Mesenchymal stem cell (in vitro differentiated cells and primary cell): ENCODE data around the gene FTO.

Source experiments
- DNase-seq: peaks from one replicate; pipeline ENCODE4 v3.0.0-alpha.2; 2013
- H2AFZ ChIP-seq: one replicate; pipeline ENCODE4 v1.6.1; 2013; ENCODE audit warnings: low read depth, mild to moderate bottlenecking, control low read depth, inconsistent platforms, low read length, moderate library complexity
- H2AK5ac ChIP-seq: 2 replicates; pipeline ENCODE4 v1.6.1; 2013; ENCODE audit warnings: low read length, moderate library complexity, mild to moderate bottlenecking, inconsistent platforms; ENCODE audit not compliant: severe bottlenecking
- H2BK120ac ChIP-seq: one replicate; pipeline ENCODE4 v1.6.1; 2013; ENCODE audit warnings: low read depth, mild to moderate bottlenecking, inconsistent platforms, low read length, moderate library complexity
- H2BK12ac ChIP-seq, 2 experiments: one replicate each; pipeline ENCODE4 v1.6.1; 2013; ENCODE audit warnings: inconsistent platforms in 2 of 2, low read length in 2 of 2, mild to moderate bottlenecking in 2 of 2, moderate library complexity in 2 of 2, control low read depth in 1 of 2
- H2BK15ac ChIP-seq: one replicate; pipeline ENCODE4 v1.6.1; 2013; ENCODE audit warnings: mild to moderate bottlenecking, low read depth, inconsistent platforms; ENCODE audit not compliant: poor library complexity, severe bottlenecking
- H2BK5ac ChIP-seq: 2 replicates; pipeline ENCODE4 v1.6.1; 2013; ENCODE audit warnings: low read depth, mild to moderate bottlenecking, low read length, control low read depth, inconsistent platforms; ENCODE audit not compliant: poor library complexity, severe bottlenecking
- H3K14ac ChIP-seq, 2 experiments: one replicate each; pipeline ENCODE4 v1.6.1; 2013; ENCODE audit warnings: inconsistent platforms in 2 of 2, low read length in 2 of 2, control low read depth in 1 of 2, mild to moderate bottlenecking in 1 of 2, moderate library complexity in 1 of 2
- H3K18ac ChIP-seq, 2 experiments: one replicate each; pipeline ENCODE4 v1.6.1; 2013; ENCODE audit warnings: inconsistent platforms in 2 of 2, low read length in 2 of 2, control low read depth in 1 of 2, low read depth in 1 of 2, mild to moderate bottlenecking in 1 of 2
- H3K23ac ChIP-seq, 2 experiments: one replicate each; pipeline ENCODE4 v1.6.1; 2013; ENCODE audit warnings: inconsistent platforms in 2 of 2, low read length in 2 of 2, mild to moderate bottlenecking in 2 of 2, moderate library complexity in 2 of 2, control low read depth in 1 of 2
- H3K27ac ChIP-seq: 2 replicates; pipeline ENCODE4 v1.5.1; 2013; ENCODE audit warnings: mild to moderate bottlenecking, moderate library complexity, low read length, control low read depth, inconsistent platforms; ENCODE audit not compliant: poor library complexity, severe bottlenecking
- H3K27me3 ChIP-seq, 2 experiments: 2 replicates each; pipeline versions ENCODE4 v1.6.1 to v1.7.0; 2013; ENCODE audit warnings: low read length in 2 of 2, mild to moderate bottlenecking in 2 of 2, moderate library complexity in 2 of 2, control low read depth in 1 of 2, inconsistent platforms in 1 of 2; ENCODE audit not compliant: control insufficient read depth in 1 of 2, insufficient read depth in 1 of 2
- H3K36me3 ChIP-seq, 2 experiments: 2 replicates each; pipeline versions ENCODE4 v1.6.1 to v1.7.0; 2013; ENCODE audit warnings: low read length in 2 of 2, control low read depth in 1 of 2, inconsistent platforms in 1 of 2, low read depth in 1 of 2, mild to moderate bottlenecking in 1 of 2; ENCODE audit not compliant: insufficient read depth in 2 of 2, control insufficient read depth in 1 of 2
- H3K4ac ChIP-seq, 2 experiments: one replicate each; pipeline ENCODE4 v1.6.1; 2013; ENCODE audit warnings: inconsistent platforms in 2 of 2, low read length in 2 of 2, mild to moderate bottlenecking in 2 of 2, moderate library complexity in 2 of 2, control low read depth in 1 of 2, low read depth in 1 of 2
- H3K4me1 ChIP-seq: 2 replicates; pipeline ENCODE4 v1.6.1; 2013; ENCODE audit warnings: low read depth, low read length, control low read depth; ENCODE audit not compliant: control insufficient read depth, insufficient read depth
- H3K4me2 ChIP-seq: 2 replicates; pipeline ENCODE4 v1.6.1; 2013; ENCODE audit warnings: low read length, mild to moderate bottlenecking, inconsistent platforms; ENCODE audit not compliant: poor library complexity, severe bottlenecking
- H3K4me3 ChIP-seq, 2 experiments: 2 replicates each; pipeline versions ENCODE4 v1.5.1 to v1.7.0; 2013; ENCODE audit warnings: low read length in 2 of 2, mild to moderate bottlenecking in 2 of 2, control low read depth in 1 of 2, low read depth in 1 of 2; ENCODE audit not compliant: insufficient read depth in 1 of 2
- H3K79me1 ChIP-seq: replicated peaks from 2 replicates; pipeline ENCODE4 v1.6.1; 2013; ENCODE audit warnings: mild to moderate bottlenecking, control low read depth, low read length, inconsistent platforms; ENCODE audit not compliant: poor library complexity, severe bottlenecking
- H3K9ac ChIP-seq: 2 replicates; pipeline ENCODE4 v1.7.0; 2013; ENCODE audit warnings: mild to moderate bottlenecking, low read length, moderate library complexity
- H3K9me3 ChIP-seq: 2 replicates; pipeline ENCODE4 v1.7.0; 2013; ENCODE audit warnings: mild to moderate bottlenecking, low read length; ENCODE audit not compliant: control insufficient read depth
- H4K8ac ChIP-seq: one replicate; pipeline ENCODE4 v1.6.1; 2013; ENCODE audit warnings: inconsistent platforms, mild to moderate bottlenecking, low read length, moderate library complexity
- H4K91ac ChIP-seq: one replicate; pipeline ENCODE4 v1.6.1; 2013; ENCODE audit warnings: mild to moderate bottlenecking, low read length, inconsistent platforms
- WGBS: methylation state at CpG from one replicate; pipeline ENCODE4 v1.1.7; 2013; ENCODE audit warnings: mixed read lengths; 5-methylcytosine and 5-hydroxymethylcytosine counted together

The FTO gene

GRCh38 chr16:53812914-53813313 lies 109.0 kb downstream of the FTO start:
- H3K4me2 ChIP-seq, result no peak overlapping the region
- no peak overlapping the region for H3K9ac ChIP-seq
- H3K18ac ChIP-seq, result no peak overlapping the region
- no peak for DNase-seq
- no peaks in the 10 kb centered on the region for H3K27me3 ChIP-seq
- H2AK5ac ChIP-seq, result no peak overlapping the region
- H3K27ac ChIP-seq, result no peak overlapping the region
- no peak overlapping the region for H3K14ac ChIP-seq
- 94% methylated on average over 2 of the region's 2 CpGs for WGBS
- H2BK5ac ChIP-seq, result no peak overlapping the region
- no peak overlapping the region for H3K23ac ChIP-seq
- peaks cover 28% of the 10 kb centered on the region for H3K79me1 ChIP-seq
- H4K91ac ChIP-seq, result no peak overlapping the region
- peaks cover 10 to 46% of the 10 kb centered on the region in 2 experiments for H3K36me3 ChIP-seq
- no peak overlapping the region for H2BK120ac ChIP-seq
- no peak overlapping the region for H2AFZ ChIP-seq
- H3K4ac ChIP-seq, result no peak overlapping the region
- H3K9me3 ChIP-seq, result no peaks in the 10 kb centered on the region
- no peak overlapping the region for H2BK12ac ChIP-seq
- no peak overlapping the region for H2BK15ac ChIP-seq
- peaks cover 2% of the 10 kb centered on the region for H3K4me1 ChIP-seq
- H4K8ac ChIP-seq, result no peak overlapping the region
- no peak overlapping the region for H3K4me3 ChIP-seq

GRCh38 chr16:53814801-53815200 lies 110.8 kb downstream of the FTO start:
- H2BK120ac ChIP-seq, result no peak overlapping the region
- no peak overlapping the region for H2BK15ac ChIP-seq
- DNase-seq, result no peak
- no peak overlapping the region for H3K4ac ChIP-seq
- no peak overlapping the region for H4K91ac ChIP-seq
- no peak overlapping the region for H2AK5ac ChIP-seq
- no peak overlapping the region for H3K9ac ChIP-seq
- H3K23ac ChIP-seq, result no peak overlapping the region
- peaks cover 27% of the 10 kb centered on the region for H3K79me1 ChIP-seq
- no peak overlapping the region for H2BK5ac ChIP-seq
- no peak overlapping the region for H3K18ac ChIP-seq
- no peak overlapping the region for H2AFZ ChIP-seq
- H3K4me2 ChIP-seq, result no peak overlapping the region
- H3K4me1 ChIP-seq, result no peaks in the 10 kb centered on the region
- no peak overlapping the region for H3K4me3 ChIP-seq
- H3K9me3 ChIP-seq, result no peaks in the 10 kb centered on the region
- H3K27me3 ChIP-seq, result no peaks in the 10 kb centered on the region
- H4K8ac ChIP-seq, result peak overlapping the region; percentile 16
- no peak overlapping the region for H3K27ac ChIP-seq
- no peak overlapping the region for H3K14ac ChIP-seq
- 96% methylated on average over 5 of the region's 7 CpGs for WGBS
- no peak overlapping the region for H2BK12ac ChIP-seq
- H3K36me3 ChIP-seq, result peaks cover 10 to 46% of the 10 kb centered on the region in 2 experiments

GRCh38 chr16:53816211-53816836 lies 112.4 kb downstream of the FTO start:
- H3K23ac ChIP-seq, result no peak overlapping the region
- H2BK12ac ChIP-seq, result peak overlapping the region in 1 of 2 experiments; percentile 10
- no peak overlapping the region for H2BK5ac ChIP-seq
- no peak overlapping the region for H3K14ac ChIP-seq
- H3K4me1 ChIP-seq, result no peaks in the 10 kb centered on the region
- H3K4me2 ChIP-seq, result no peak overlapping the region
- H2AK5ac ChIP-seq, result peak overlapping the region; percentile 95
- H3K9me3 ChIP-seq, result no peaks in the 10 kb centered on the region
- H4K91ac ChIP-seq, result no peak overlapping the region
- 97% methylated on average over 5 of the region's 5 CpGs for WGBS
- peak overlapping the region in 1 of 2 experiments; percentile 7 for H3K4ac ChIP-seq
- H3K4me3 ChIP-seq, result no peak overlapping the region
- no peak overlapping the region for H4K8ac ChIP-seq
- DNase-seq, result no peak
- H3K18ac ChIP-seq, result peak overlapping the region in 1 of 2 experiments; percentile 16
- H3K9ac ChIP-seq, result peak overlapping the region; percentile 66
- H2AFZ ChIP-seq, result no peak overlapping the region
- peaks cover 10 to 34% of the 10 kb centered on the region in 2 experiments for H3K36me3 ChIP-seq
- peaks cover 25% of the 10 kb centered on the region for H3K79me1 ChIP-seq
- H3K27ac ChIP-seq, result peak overlapping the region; percentile 47
- no peaks in the 10 kb centered on the region for H3K27me3 ChIP-seq
- no peak overlapping the region for H2BK15ac ChIP-seq
- no peak overlapping the region for H2BK120ac ChIP-seq

- H3K27me3 ChIP-seq, result no peaks in the 10 kb centered on the region
- H3K14ac ChIP-seq, result no peak overlapping the region
- H2AK5ac ChIP-seq, result no peak overlapping the region
- no peak overlapping the region for H2BK15ac ChIP-seq
- H4K8ac ChIP-seq, result no peak overlapping the region
- peaks cover 18% of the 10 kb centered on the region for H3K79me1 ChIP-seq
- 11% methylated on average over 4 of the region's 5 CpGs for WGBS
- H2BK12ac ChIP-seq, result no peak overlapping the region
- no peak overlapping the region for H2BK5ac ChIP-seq
- no peak overlapping the region for H3K4ac ChIP-seq
- no peak overlapping the region for H2BK120ac ChIP-seq
- H2AFZ ChIP-seq, result no peak overlapping the region
- no peak overlapping the region for H3K23ac ChIP-seq
- no peak overlapping the region for H3K4me3 ChIP-seq
- no peaks in the 10 kb centered on the region for H3K9me3 ChIP-seq
- DNase-seq, result peak; percentile 91
- peak overlapping the region; percentile 62 for H3K27ac ChIP-seq
- no peak overlapping the region for H3K18ac ChIP-seq
- peaks cover 7 to 27% of the 10 kb centered on the region in 2 experiments for H3K36me3 ChIP-seq
- H3K4me1 ChIP-seq, result peaks cover 2% of the 10 kb centered on the region
- no peak overlapping the region for H4K91ac ChIP-seq
- no peak overlapping the region for H3K4me2 ChIP-seq
- H3K9ac ChIP-seq, result peak overlapping the region; percentile 66
Observed at GRCh38 chr16:53817117-53817755, 113.3 kb downstream of the FTO start.
